GM19397 (cell line): Measurements from ENCODE around the gene KRTAP9-9.
"Not testable (repeated sequence)": the region's sequence is repeated elsewhere in the genome, so short reads cannot be mapped to it uniquely, and the experiment has no call there.

Source experiments
- ATAC-seq: cut with Tn5 transposase; IDR thresholded peaks from one replicate; pipeline ENCODE4 v1.9.1; 2021; ENCODE audit warnings: mild to moderate bottlenecking, moderate library complexity; ENCODE audit not compliant: unreplicated experiment

KRTAP9-9 gene

GRCh38 chr17:41255381-41256290 is at the start of gene KRTAP9-9:
Gene KRTAP9-9 (plus strand): TSS chr17:41255384.
- not testable (repeated sequence) for ATAC-seq

- ATAC-seq = no peak
Measured at GRCh38 chr17:41211845-41212466, 43.2 kb upstream of the KRTAP9-9 start.

- no peak for ATAC-seq
Measured at GRCh38 chr17:41212524-41213169, 42.5 kb upstream of the KRTAP9-9 start.

GRCh38 chr17:41215681-41216080 is 39.5 kb upstream of the KRTAP9-9 start:
- no peak for ATAC-seq

- ATAC-seq = no peak
Measured at GRCh38 chr17:41223821-41224220, 31.4 kb upstream of the KRTAP9-9 start.

- ATAC-seq = no peak
Measured at GRCh38 chr17:41226051-41226450, 29.1 kb upstream of the KRTAP9-9 start.

- not testable (repeated sequence) for ATAC-seq
Measured at GRCh38 chr17:41226598-41227095, 28.5 kb upstream of the KRTAP9-9 start, which contains the start of gene KRTAP9-2. Gene KRTAP9-2 (plus strand): TSS chr17:41226648. CDS start chr17:41226655, 7 bp downstream.

GRCh38 chr17:41230094-41230493 is 25.1 kb upstream of the KRTAP9-9 start:
- no peak for ATAC-seq

- no peak for ATAC-seq
Measured at GRCh38 chr17:41231731-41232130, 23.5 kb upstream of the KRTAP9-9 start.

GRCh38 chr17:41232399-41233105 is 22.6 kb upstream of the KRTAP9-9 start, which contains the start of gene KRTAP9-3:
Gene KRTAP9-3 (plus strand): TSS chr17:41232449. CDS start chr17:41232502, 53 bp downstream.
- not testable (repeated sequence) for ATAC-seq

GRCh38 chr17:41237116-41237515 is 18.1 kb upstream of the KRTAP9-9 start:
- not testable (repeated sequence) for ATAC-seq

- ATAC-seq = not testable (repeated sequence)
Measured at GRCh38 chr17:41237949-41238437, 17.2 kb upstream of the KRTAP9-9 start, which contains the start of gene KRTAP9-8. Gene KRTAP9-8 (plus strand): TSS chr17:41237999. CDS start chr17:41238052, 53 bp downstream.

- not testable (repeated sequence) for ATAC-seq
Measured at GRCh38 chr17:41246995-41247787, 8.0 kb upstream of the KRTAP9-9 start.

- ATAC-seq = not testable (repeated sequence)
Measured at GRCh38 chr17:41249637-41250240, 5.4 kb upstream of the KRTAP9-9 start, which contains the start of gene KRTAP9-4. Gene KRTAP9-4 (plus strand): TSS chr17:41249687. CDS start chr17:41249721, 34 bp downstream.

GRCh38 chr17:41251261-41251660 is 3.9 kb upstream of the KRTAP9-9 start:
- ATAC-seq = no peak

GRCh38 chr17:41254861-41255260 is 323 bp upstream of the KRTAP9-9 start:
- no peak for ATAC-seq

GRCh38 chr17:41256291-41256685 is 1.1 kb downstream of the KRTAP9-9 start:
- ATAC-seq = no peak

- ATAC-seq = no peak
Measured at GRCh38 chr17:41258406-41258805, 3.2 kb downstream of the KRTAP9-9 start.

GRCh38 chr17:41263212-41263611 is 8.0 kb downstream of the KRTAP9-9 start:
- ATAC-seq = no peak
